Liver (tissue), 9 donors: ENCODE results near the gene GBGT1. TPM values are rescaled to one million over a fixed set of nuclear protein-coding genes. Genes with fewer than 3 reads are reported as not detected.

ENCODE experiments used
- DNase-seq: peaks from one replicate; pipeline ENCODE4 v3.0.0-alpha.2; 2017; ENCODE audit warnings: low spot score
- H3K27ac ChIP-seq, 2 donors: one replicate each; pipeline ENCODE4 v1.7.0; 2013; ENCODE audit warnings: inconsistent platforms in 2 of 2, low read length in 2 of 2, control low read depth in 1 of 2, low read depth in 1 of 2, mild to moderate bottlenecking in 1 of 2
- H3K27me3 ChIP-seq, 4 donors: one replicate each; pipeline versions ENCODE4 v1.6.1 to v1.7.0; 2013; ENCODE audit warnings: low read length in 3 of 4, inconsistent platforms in 1 of 4, mild to moderate bottlenecking in 1 of 4, moderate library complexity in 1 of 4; ENCODE audit not compliant: control insufficient read depth in 4 of 4, insufficient read depth in 4 of 4
- H3K36me3 ChIP-seq, 4 donors: one replicate each; pipeline versions ENCODE4 v1.6.1 to v1.7.0; 2013; ENCODE audit warnings: low read length in 3 of 4, mild to moderate bottlenecking in 3 of 4, low read depth in 1 of 4, moderate library complexity in 1 of 4; ENCODE audit not compliant: control insufficient read depth in 4 of 4, insufficient read depth in 3 of 4
- H3K4me1 ChIP-seq, 4 donors: one replicate each; pipeline versions ENCODE4 v1.6.1 to v1.7.0; 2013; ENCODE audit warnings: low read length in 3 of 4, mild to moderate bottlenecking in 3 of 4, moderate library complexity in 1 of 4; ENCODE audit not compliant: control insufficient read depth in 4 of 4, insufficient read depth in 4 of 4
- H3K4me3 ChIP-seq, 3 donors: one replicate each; pipeline versions ENCODE4 v1.6.1 to v1.7.0; 2013; ENCODE audit warnings: low read length in 3 of 3, control low read depth in 1 of 3, low read depth in 1 of 3, mild to moderate bottlenecking in 1 of 3
- H3K9ac ChIP-seq, 2 donors: one replicate each; pipeline ENCODE4 v1.7.0; 2013; ENCODE audit warnings: low read length in 2 of 2, mild to moderate bottlenecking in 2 of 2, moderate library complexity in 2 of 2, control low read depth in 1 of 2, low read depth in 1 of 2
- H3K9me3 ChIP-seq, 4 donors: one replicate each; pipeline versions ENCODE4 v1.6.1 to v1.7.0; 2013; ENCODE audit warnings: low read length in 3 of 4; ENCODE audit not compliant: control insufficient read depth in 4 of 4
- ATF3 ChIP-seq: IDR thresholded peaks from 2 replicates; pipeline ENCODE4 v1.6.1; 2016; ENCODE audit warnings: antibody characterized with exemption
- EGR1 ChIP-seq, 2 donors: IDR thresholded peaks; 2 replicates each; pipeline ENCODE4 v1.6.1; 2016 to 2018; ENCODE audit warnings: antibody characterized with exemption in 2 of 2, low read depth in 2 of 2
- FOXA1 ChIP-seq: IDR thresholded peaks from 2 replicates; pipeline ENCODE4 v1.6.1; 2016; ENCODE audit warnings: antibody characterized with exemption
- FOXA2 ChIP-seq: IDR thresholded peaks from 2 replicates; pipeline ENCODE4 v1.6.1; 2016; ENCODE audit warnings: antibody characterized with exemption
- GABPA ChIP-seq, 2 donors: IDR thresholded peaks in 1 of 2; conservative IDR thresholded peaks in 1 of 2; 2 replicates each; pipeline ENCODE4 v1.6.1; 2016; ENCODE audit warnings: antibody characterized with exemption in 2 of 2, mild to moderate bottlenecking in 1 of 2, moderate library complexity in 1 of 2
- HNF4A ChIP-seq, 2 donors: conservative IDR thresholded peaks; 2 replicates each; pipeline ENCODE4 v1.6.1; 2016; ENCODE audit warnings: antibody characterized with exemption in 2 of 2, mild to moderate bottlenecking in 2 of 2
- HNF4G ChIP-seq: IDR thresholded peaks from 2 replicates; pipeline ENCODE4 v1.6.1; 2016; ENCODE audit warnings: antibody characterized with exemption
- JUND ChIP-seq, 2 donors: IDR thresholded peaks; 2 replicates each; pipeline ENCODE4 v1.6.1; 2016; ENCODE audit warnings: antibody characterized with exemption in 2 of 2
- MAX ChIP-seq: IDR thresholded peaks from 2 replicates; pipeline ENCODE4 v1.6.1; 2016; ENCODE audit warnings: antibody characterized with exemption
- NR2F2 ChIP-seq: IDR thresholded peaks from 2 replicates; pipeline ENCODE4 v1.6.1; 2016; ENCODE audit warnings: antibody characterized with exemption
- RAD21 ChIP-seq, 2 donors: IDR thresholded peaks; 2 replicates each; pipeline ENCODE4 v1.6.1; 2016; ENCODE audit warnings: antibody characterized with exemption in 2 of 2, mild to moderate bottlenecking in 2 of 2
- RXRA ChIP-seq, 2 donors: IDR thresholded peaks; 2 replicates each; pipeline ENCODE4 v1.6.1; 2017 to 2018; ENCODE audit warnings: antibody characterized with exemption in 2 of 2, mild to moderate bottlenecking in 1 of 2
- SP1 ChIP-seq: IDR thresholded peaks from 2 replicates; pipeline ENCODE4 v1.6.1; 2018; ENCODE audit warnings: antibody characterized with exemption, mild to moderate bottlenecking
- TAF1 ChIP-seq: conservative IDR thresholded peaks from 2 replicates; pipeline ENCODE4 v1.6.1; 2016; ENCODE audit warnings: antibody characterized with exemption, mild to moderate bottlenecking
- YY1 ChIP-seq: IDR thresholded peaks from 2 replicates; pipeline ENCODE4 v1.6.1; 2016; ENCODE audit warnings: antibody characterized with exemption, mild to moderate bottlenecking
- WGBS: extraction: QIAGEN DNeasy Blood & Tissue Kit; methylation state at CpG from one replicate; pipeline ENCODE4 v1.1.7; 2013; 5-methylcytosine and 5-hydroxymethylcytosine counted together
- polyA plus RNA-seq, 2 donors: library from polyadenylated mRNA; stranded (reverse) in 1 of 2; unstranded in 1 of 2; fragments of 200-250 nt in 1 of 2; fragments of >200 nt in 1 of 2; fragmentation: Nextera tagmentation in 1 of 2; extraction: Ambion mirVana in 1 of 2; gene quantifications; one replicate each; pipeline versions ENCODE4 v1.2.1 to v1.2.3, GENCODE V29; 2013 to 2015
- total RNA-seq, 2 donors: library from RNA; depleted of rRNA; stranded (reverse); fragments of >200 nt; gene quantifications; one replicate each; pipeline ENCODE4 v1.2.3, GENCODE V29; 2014
- TF ChIP-seq, protein P1 (sequence below): fragments of 150-350 bp; IDR thresholded peaks from 2 replicates; pipeline ENCODE4 v1.5.1; 2017; ENCODE audit warnings: improper control_type of control experiment, low read depth, low read length; ENCODE audit not compliant: missing input control
- TF ChIP-seq, protein P2 (sequence below): IDR thresholded peaks from 2 replicates; pipeline ENCODE4 v1.6.1; 2016; ENCODE audit warnings: antibody characterized with exemption, mild to moderate bottlenecking
- TF ChIP-seq, protein P3 (sequence below): IDR thresholded peaks from 2 replicates; pipeline ENCODE4 v1.6.1; 2016; ENCODE audit warnings: antibody characterized with exemption
- donor health status: healthy.
- donor health status: healthy.
- donor health status: healthy.
- donor health status: healthy.
- donor health status: healthy.

Gene GBGT1
- total and polyA plus RNA-seq, 4 donors = 0.33 to 25.7 (median 2.3) TPM

DNA sequence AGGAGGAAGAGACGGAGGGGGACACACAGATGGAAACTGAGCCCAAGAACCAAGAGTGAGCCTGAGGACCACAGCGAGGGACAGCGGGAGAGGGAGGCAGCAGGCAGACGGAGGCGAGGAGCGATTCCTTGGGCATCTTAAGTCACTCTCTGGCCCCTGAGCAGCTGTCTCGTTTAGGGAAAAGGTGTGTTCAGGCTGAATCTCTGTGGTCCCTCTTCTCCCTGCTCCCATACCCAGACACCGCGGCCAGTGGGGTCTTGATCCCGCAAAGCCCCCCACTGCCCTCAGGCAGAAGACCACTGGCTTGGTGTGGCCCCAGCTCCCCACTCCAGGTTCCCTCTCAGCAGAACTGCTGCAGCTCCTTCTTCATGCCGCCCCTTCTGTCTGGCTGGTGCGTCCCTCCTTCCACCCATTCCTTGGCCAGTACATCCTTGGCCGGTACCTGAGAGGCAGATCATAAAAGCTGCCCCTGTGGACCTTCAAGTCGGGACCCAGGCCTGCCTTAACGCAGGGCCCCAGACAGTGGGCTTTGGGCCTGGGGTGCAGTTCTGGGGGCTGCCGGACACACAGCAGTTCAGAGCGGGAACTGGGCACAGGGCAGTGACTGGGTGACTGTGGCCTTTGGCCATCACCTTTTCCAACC lies 36.9 kb downstream of the GBGT1 start:
- no peak for DNase-seq
- 58% methylated on average over 17 of the region's 17 CpGs for WGBS
- no peak for TF ChIP-seq EGR1 (IDR thresholded peaks at IDR 0.05; ENCODE audit: low read depth in 2 of 2)
- TF ChIP-seq HNF4A (conservative IDR thresholded peaks at IDR 0.05) = no peak
- TF ChIP-seq, protein P1, sequence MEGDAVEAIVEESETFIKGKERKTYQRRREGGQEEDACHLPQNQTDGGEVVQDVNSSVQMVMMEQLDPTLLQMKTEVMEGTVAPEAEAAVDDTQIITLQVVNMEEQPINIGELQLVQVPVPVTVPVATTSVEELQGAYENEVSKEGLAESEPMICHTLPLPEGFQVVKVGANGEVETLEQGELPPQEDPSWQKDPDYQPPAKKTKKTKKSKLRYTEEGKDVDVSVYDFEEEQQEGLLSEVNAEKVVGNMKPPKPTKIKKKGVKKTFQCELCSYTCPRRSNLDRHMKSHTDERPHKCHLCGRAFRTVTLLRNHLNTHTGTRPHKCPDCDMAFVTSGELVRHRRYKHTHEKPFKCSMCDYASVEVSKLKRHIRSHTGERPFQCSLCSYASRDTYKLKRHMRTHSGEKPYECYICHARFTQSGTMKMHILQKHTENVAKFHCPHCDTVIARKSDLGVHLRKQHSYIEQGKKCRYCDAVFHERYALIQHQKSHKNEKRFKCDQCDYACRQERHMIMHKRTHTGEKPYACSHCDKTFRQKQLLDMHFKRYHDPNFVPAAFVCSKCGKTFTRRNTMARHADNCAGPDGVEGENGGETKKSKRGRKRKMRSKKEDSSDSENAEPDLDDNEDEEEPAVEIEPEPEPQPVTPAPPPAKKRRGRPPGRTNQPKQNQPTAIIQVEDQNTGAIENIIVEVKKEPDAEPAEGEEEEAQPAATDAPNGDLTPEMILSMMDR = no peak
- TF ChIP-seq YY1 = no peak
- no peak for TF ChIP-seq FOXA2
- no peak for TF ChIP-seq SP1
- no peak for TF ChIP-seq GABPA (IDR thresholded peaks at IDR 0.05 in 1 of 2, conservative IDR thresholded peaks at IDR 0.05 in 1 of 2)
- no peak for TF ChIP-seq FOXA1
- TF ChIP-seq, protein P2, sequence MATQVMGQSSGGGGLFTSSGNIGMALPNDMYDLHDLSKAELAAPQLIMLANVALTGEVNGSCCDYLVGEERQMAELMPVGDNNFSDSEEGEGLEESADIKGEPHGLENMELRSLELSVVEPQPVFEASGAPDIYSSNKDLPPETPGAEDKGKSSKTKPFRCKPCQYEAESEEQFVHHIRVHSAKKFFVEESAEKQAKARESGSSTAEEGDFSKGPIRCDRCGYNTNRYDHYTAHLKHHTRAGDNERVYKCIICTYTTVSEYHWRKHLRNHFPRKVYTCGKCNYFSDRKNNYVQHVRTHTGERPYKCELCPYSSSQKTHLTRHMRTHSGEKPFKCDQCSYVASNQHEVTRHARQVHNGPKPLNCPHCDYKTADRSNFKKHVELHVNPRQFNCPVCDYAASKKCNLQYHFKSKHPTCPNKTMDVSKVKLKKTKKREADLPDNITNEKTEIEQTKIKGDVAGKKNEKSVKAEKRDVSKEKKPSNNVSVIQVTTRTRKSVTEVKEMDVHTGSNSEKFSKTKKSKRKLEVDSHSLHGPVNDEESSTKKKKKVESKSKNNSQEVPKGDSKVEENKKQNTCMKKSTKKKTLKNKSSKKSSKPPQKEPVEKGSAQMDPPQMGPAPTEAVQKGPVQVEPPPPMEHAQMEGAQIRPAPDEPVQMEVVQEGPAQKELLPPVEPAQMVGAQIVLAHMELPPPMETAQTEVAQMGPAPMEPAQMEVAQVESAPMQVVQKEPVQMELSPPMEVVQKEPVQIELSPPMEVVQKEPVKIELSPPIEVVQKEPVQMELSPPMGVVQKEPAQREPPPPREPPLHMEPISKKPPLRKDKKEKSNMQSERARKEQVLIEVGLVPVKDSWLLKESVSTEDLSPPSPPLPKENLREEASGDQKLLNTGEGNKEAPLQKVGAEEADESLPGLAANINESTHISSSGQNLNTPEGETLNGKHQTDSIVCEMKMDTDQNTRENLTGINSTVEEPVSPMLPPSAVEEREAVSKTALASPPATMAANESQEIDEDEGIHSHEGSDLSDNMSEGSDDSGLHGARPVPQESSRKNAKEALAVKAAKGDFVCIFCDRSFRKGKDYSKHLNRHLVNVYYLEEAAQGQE = no peak
- no peak for TF ChIP-seq ATF3
- TF ChIP-seq RAD21 (IDR thresholded peaks at IDR 0.05) = no peak
- TF ChIP-seq NR2F2 = no peak
- TF ChIP-seq JUND (IDR thresholded peaks at IDR 0.05) = no peak
- TF ChIP-seq MAX = no peak
- no peak for TF ChIP-seq HNF4G
- TF ChIP-seq TAF1 = no peak
- TF ChIP-seq RXRA (IDR thresholded peaks at IDR 0.05) = no peak
- TF ChIP-seq, protein P3, sequence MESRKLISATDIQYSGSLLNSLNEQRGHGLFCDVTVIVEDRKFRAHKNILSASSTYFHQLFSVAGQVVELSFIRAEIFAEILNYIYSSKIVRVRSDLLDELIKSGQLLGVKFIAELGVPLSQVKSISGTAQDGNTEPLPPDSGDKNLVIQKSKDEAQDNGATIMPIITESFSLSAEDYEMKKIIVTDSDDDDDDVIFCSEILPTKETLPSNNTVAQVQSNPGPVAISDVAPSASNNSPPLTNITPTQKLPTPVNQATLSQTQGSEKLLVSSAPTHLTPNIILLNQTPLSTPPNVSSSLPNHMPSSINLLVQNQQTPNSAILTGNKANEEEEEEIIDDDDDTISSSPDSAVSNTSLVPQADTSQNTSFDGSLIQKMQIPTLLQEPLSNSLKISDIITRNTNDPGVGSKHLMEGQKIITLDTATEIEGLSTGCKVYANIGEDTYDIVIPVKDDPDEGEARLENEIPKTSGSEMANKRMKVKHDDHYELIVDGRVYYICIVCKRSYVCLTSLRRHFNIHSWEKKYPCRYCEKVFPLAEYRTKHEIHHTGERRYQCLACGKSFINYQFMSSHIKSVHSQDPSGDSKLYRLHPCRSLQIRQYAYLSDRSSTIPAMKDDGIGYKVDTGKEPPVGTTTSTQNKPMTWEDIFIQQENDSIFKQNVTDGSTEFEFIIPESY = no peak
- Histone ChIP-seq H3K9me3 (no peaks in the 10 kb centered on the region), H3K27me3 (no peaks in the 10 kb centered on the region), H3K9ac (peak overlapping the region; percentile 5 to 46), H3K4me1 (peaks cover 14 to 40% (median 25%) of the 10 kb centered on the region in 4 donors), H3K36me3 (no peaks in the 10 kb centered on the region), H3K27ac (peak overlapping the region; percentile 73 to 81), H3K4me3 (peak overlapping the region in 2 of 3 donors; percentile 6 to 13)
